ENCODE results near the gene SLC9A8.

DNA sequence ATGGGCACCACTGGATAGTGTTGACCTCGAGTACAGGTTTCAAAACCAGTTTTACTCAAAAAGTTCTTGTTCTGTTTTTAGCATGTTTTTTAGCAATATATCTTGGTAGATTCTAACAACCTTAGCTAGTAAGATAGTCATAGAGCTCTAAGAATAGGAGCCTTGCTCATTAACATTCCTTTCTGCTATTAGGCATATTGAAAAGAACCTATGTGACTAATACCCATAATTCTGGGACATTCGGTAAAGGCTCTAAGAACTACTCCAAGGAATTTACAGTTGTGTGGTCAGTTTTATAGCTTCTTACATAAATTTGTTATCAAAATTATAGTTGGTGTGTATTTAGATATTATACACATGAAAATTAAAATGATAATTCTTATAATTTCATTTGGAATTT, 11.6 kb downstream of the SLC9A8 start:
- TF ChIP-seq, protein P1, sequence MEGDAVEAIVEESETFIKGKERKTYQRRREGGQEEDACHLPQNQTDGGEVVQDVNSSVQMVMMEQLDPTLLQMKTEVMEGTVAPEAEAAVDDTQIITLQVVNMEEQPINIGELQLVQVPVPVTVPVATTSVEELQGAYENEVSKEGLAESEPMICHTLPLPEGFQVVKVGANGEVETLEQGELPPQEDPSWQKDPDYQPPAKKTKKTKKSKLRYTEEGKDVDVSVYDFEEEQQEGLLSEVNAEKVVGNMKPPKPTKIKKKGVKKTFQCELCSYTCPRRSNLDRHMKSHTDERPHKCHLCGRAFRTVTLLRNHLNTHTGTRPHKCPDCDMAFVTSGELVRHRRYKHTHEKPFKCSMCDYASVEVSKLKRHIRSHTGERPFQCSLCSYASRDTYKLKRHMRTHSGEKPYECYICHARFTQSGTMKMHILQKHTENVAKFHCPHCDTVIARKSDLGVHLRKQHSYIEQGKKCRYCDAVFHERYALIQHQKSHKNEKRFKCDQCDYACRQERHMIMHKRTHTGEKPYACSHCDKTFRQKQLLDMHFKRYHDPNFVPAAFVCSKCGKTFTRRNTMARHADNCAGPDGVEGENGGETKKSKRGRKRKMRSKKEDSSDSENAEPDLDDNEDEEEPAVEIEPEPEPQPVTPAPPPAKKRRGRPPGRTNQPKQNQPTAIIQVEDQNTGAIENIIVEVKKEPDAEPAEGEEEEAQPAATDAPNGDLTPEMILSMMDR (IDR thresholded peaks at IDR 0.05): no peak
- TF ChIP-seq EZH2 (IDR thresholded peaks at IDR 0.05): no peak
